Left lung (tissue), 8 donors: Measurements from ENCODE around the gene MFAP1. TPM values are rescaled to one million over a fixed set of nuclear protein-coding genes. Genes with fewer than 3 reads are reported as not detected.

ENCODE experiments used
- microRNA-seq, 2 donors: library from miRNA; unstranded; fragments of <30 nt; microRNA quantifications; one replicate each; pipeline ENCODE4, GENCODE V29; 2019
- polyA plus RNA-seq, 6 donors: library from polyadenylated mRNA; unstranded; fragments of 120-200 nt; gene quantifications; one replicate each; pipeline ENCODE4 v1.2.1, GENCODE V29; 2013; ENCODE audit not compliant: insufficient read length in 6 of 6
- total RNA-seq, 2 donors: library from RNA; stranded (reverse); fragmentation: NEBNext Ultra II Directional; extraction: Animal tissue kit (Norgen Biotek cat#: 25700); gene quantifications; one replicate each; pipeline ENCODE4 v1.2.1, GENCODE V29; 2021
- donor health status: DM: no; HTN: yes; CAD: no.
- donor health status: DM: no; HTN: no; CAD: no.

Gene MFAP1
- total and polyA plus RNA-seq, 8 donors, result 21.9 to 58.6 (median 51.1) TPM

Small RNAs within 50 kb of the gene (microRNA-seq; reads per million reads assigned to microRNA genes)
- 0 reads per million in 2 donors for gene MIR1282

Other genes starting within 250 kb of the MFAP1 start
- gene PPIP5K1, start 234.5 kb downstream of the MFAP1 start, total RNA-seq, result 10 to 100 TPM; 28.6 to 35.7 TPM
- gene PPIP5K1, start 234.5 kb downstream of the MFAP1 start, polyA plus RNA-seq, result 10 to 100 TPM; 20.2 to 30.6 (median 26.6) TPM
- gene CKMT1B, start 230.7 kb downstream of the MFAP1 start, total RNA-seq, result 10 to 100 TPM in 1 of 2 donors, 1 to 10 TPM in 1; 3.7 to 11.3 TPM
- gene CKMT1B, start 230.7 kb downstream of the MFAP1 start, polyA plus RNA-seq, result under 1 TPM in 5 of 6 donors, not detected in 1; 0.10 to 0.69 (median 0.43) TPM
- under 1 TPM; 0.15 to 0.29 TPM for gene STRC, start 205.9 kb downstream of the MFAP1 start, total RNA-seq
- gene STRC, start 205.9 kb downstream of the MFAP1 start, polyA plus RNA-seq, result 1 to 10 TPM in 3 of 6 donors, under 1 TPM in 3; 0.67 to 1.3 (median 0.88) TPM
- gene CATSPER2, start 175.8 kb downstream of the MFAP1 start, total RNA-seq, result 1 to 10 TPM; 2.8 to 4.0 TPM
- gene CATSPER2, start 175.8 kb downstream of the MFAP1 start, polyA plus RNA-seq, result 10 to 100 TPM in 2 of 6 donors, 1 to 10 TPM in 4; 7.5 to 10.6 (median 9.4) TPM
- 10 to 100 TPM in 1 of 2 donors, 1 to 10 TPM in 1; 6.2 to 16.8 TPM for gene CKMT1A, start 130.8 kb downstream of the MFAP1 start, total RNA-seq
- under 1 TPM in 4 of 6 donors, not detected in 2; 0.18 to 0.49 (median 0.40) TPM for gene CKMT1A, start 130.8 kb downstream of the MFAP1 start, polyA plus RNA-seq
- 100 to 1,000 TPM; 518 to 633 TPM for gene PDIA3, start 78.3 kb downstream of the MFAP1 start, total RNA-seq
- 100 to 1,000 TPM; 426 to 576 (median 504) TPM for gene PDIA3, start 78.3 kb downstream of the MFAP1 start, polyA plus RNA-seq
- 10 to 100 TPM in 1 of 2 donors, 1 to 10 TPM in 1; 4.4 to 14.5 TPM for gene ELL3, start 47.7 kb downstream of the MFAP1 start, total RNA-seq
- gene ELL3, start 47.7 kb downstream of the MFAP1 start, polyA plus RNA-seq, result 1 to 10 TPM; 4.8 to 8.7 (median 6.1) TPM
- 1,000 to 10,000 TPM in 1 of 2 donors, 100 to 1,000 TPM in 1; 930 to 1,311 TPM for gene SERF2, start 32.4 kb downstream of the MFAP1 start, total RNA-seq
- gene SERF2, start 32.4 kb downstream of the MFAP1 start, polyA plus RNA-seq, result 100 to 1,000 TPM; 501 to 612 (median 552) TPM
- under 1 TPM; 0.10 to 0.12 TPM for gene SERINC4, start 24.5 kb downstream of the MFAP1 start, total RNA-seq
- gene SERINC4, start 24.5 kb downstream of the MFAP1 start, polyA plus RNA-seq, result under 1 TPM in 2 of 6 donors, not detected in 4; 0.22 to 0.31 TPM
- 10 to 100 TPM in 1 of 2 donors, 1 to 10 TPM in 1; 9.2 to 14.1 TPM for gene HYPK, start 24.1 kb downstream of the MFAP1 start, total RNA-seq
- 10 to 100 TPM; 11.7 to 28.1 (median 17.6) TPM for gene HYPK, start 24.1 kb downstream of the MFAP1 start, polyA plus RNA-seq
- 10 to 100 TPM in 1 of 2 donors, 1 to 10 TPM in 1; 8.6 to 13.4 TPM for gene WDR76, start 2.3 kb upstream of the MFAP1 start, total RNA-seq
- 10 to 100 TPM; 15.0 to 23.1 (median 16.9) TPM for gene WDR76, start 2.3 kb upstream of the MFAP1 start, polyA plus RNA-seq